Measurements from ENCODE around the gene ARHGEF10L. TPM values are rescaled to one million over a fixed set of nuclear protein-coding genes. Genes with fewer than 3 reads are reported as not detected.
"Not testable (repeated sequence)": the region's sequence is repeated elsewhere in the genome, so short reads cannot be mapped to it uniquely, and the experiment has no call there.

Gene ARHGEF10L
- total RNA-seq, 4 donors from 2014 or later: 38.5 to 73.8 (median 41.7) TPM

- peak in 1 of 2 donors; percentile 12 for DNase-seq (ENCODE audit: low spot score in 2 of 2)
- WGBS, 2 donors: 13 to 21% methylated on average over 5 of the region's 5 CpGs
- Histone ChIP-seq H3K36me3 (no peaks in the 10 kb centered on the region), H3K4me3 (no peak overlapping the region), H3K27me3 (peaks cover 0 to 24% of the 10 kb centered on the region in 2 donors), H3K4me1 (peaks cover 0 to 13% (median 3%) of the 10 kb centered on the region in 4 donors), H3K9me3 (no peaks in the 10 kb centered on the region), H3K27ac (no peak overlapping the region)
- TF ChIP-seq POLR2A (IDR thresholded peaks at IDR 0.05) (no peak), CTCF (IDR thresholded peaks at IDR 0.05) (no peak), EP300 (IDR thresholded peaks at IDR 0.05) (no peak)
Measured at GRCh38 chr1:17742583-17742982, 203.1 kb downstream of the ARHGEF10L start.

GRCh38 chr1:17743008-17743647 lies 203.6 kb downstream of the ARHGEF10L start:
- TF ChIP-seq EP300 (IDR thresholded peaks at IDR 0.05) (no peak), POLR2A (IDR thresholded peaks at IDR 0.05) (no peak), CTCF (IDR thresholded peaks at IDR 0.05) (no peak)
- peaks cover 0 to 13% (median 3%) of the 10 kb centered on the region in 4 donors for H3K4me1 ChIP-seq
- WGBS, 2 donors: 26 to 44% methylated on average over 11 of the region's 11 CpGs
- H3K4me3 ChIP-seq: no peak overlapping the region
- no peak overlapping the region for H3K27ac ChIP-seq
- DNase-seq (ENCODE audit: low spot score in 2 of 2): no peak
- no peaks in the 10 kb centered on the region for H3K36me3 ChIP-seq
- peaks cover 0 to 20% of the 10 kb centered on the region in 2 donors for H3K27me3 ChIP-seq
- no peaks in the 10 kb centered on the region for H3K9me3 ChIP-seq

GRCh38 chr1:17743925-17744324 lies 204.4 kb downstream of the ARHGEF10L start:
- Histone ChIP-seq H3K27me3 (peaks cover 0 to 18% of the 10 kb centered on the region in 2 donors), H3K36me3 (no peaks in the 10 kb centered on the region), H3K27ac (no peak overlapping the region), H3K4me3 (no peak overlapping the region), H3K9me3 (no peaks in the 10 kb centered on the region), H3K4me1 (peaks cover 0 to 13% (median 3%) of the 10 kb centered on the region in 4 donors)
- WGBS, 2 donors: 90 to 94% methylated on average over 3 of the region's 3 CpGs
- no peak for DNase-seq (ENCODE audit: low spot score in 2 of 2)
- TF ChIP-seq POLR2A (IDR thresholded peaks at IDR 0.05): no peak

GRCh38 chr1:17744666-17745478 lies 205.4 kb downstream of the ARHGEF10L start:
- TF ChIP-seq CTCF (IDR thresholded peaks at IDR 0.05): no peak
- Histone ChIP-seq H3K4me3 (no peak overlapping the region), H3K27ac (no peak overlapping the region), H3K27me3 (peaks cover 0 to 18% of the 10 kb centered on the region in 2 donors), H3K4me1 (peaks cover 0 to 13% (median 3%) of the 10 kb centered on the region in 4 donors), H3K36me3 (no peaks in the 10 kb centered on the region), H3K9me3 (no peaks in the 10 kb centered on the region)
- WGBS, 2 donors: 76 to 83% methylated on average over 11 of the region's 11 CpGs
- DNase-seq (ENCODE audit: low spot score in 2 of 2): no peak

- Histone ChIP-seq H3K4me1 (peaks cover 0 to 13% (median 3%) of the 10 kb centered on the region in 4 donors), H3K27me3 (peaks cover 0 to 18% of the 10 kb centered on the region in 2 donors), H3K9me3 (no peaks in the 10 kb centered on the region), H3K4me3 (no peak overlapping the region), H3K27ac (no peak overlapping the region), H3K36me3 (no peaks in the 10 kb centered on the region)
- WGBS, 2 donors: 72 to 93% methylated on average over 3 of the region's 3 CpGs
- TF ChIP-seq CTCF (IDR thresholded peaks at IDR 0.05) (no peak), EP300 (IDR thresholded peaks at IDR 0.05) (no peak), POLR2A (IDR thresholded peaks at IDR 0.05) (no peak)
- no peak for DNase-seq (ENCODE audit: low spot score in 2 of 2)
Measured at GRCh38 chr1:17745479-17745955, 206.0 kb downstream of the ARHGEF10L start.

GRCh38 chr1:17746281-17746680 lies 206.8 kb downstream of the ARHGEF10L start:
- WGBS, 2 donors: 74 to 75% methylated on average over 2 of the region's 2 CpGs
- not testable (repeated sequence) for H3K27ac ChIP-seq; DNase-seq (ENCODE audit: low spot score in 2 of 2); H3K9me3 ChIP-seq; H3K36me3 ChIP-seq; H3K4me3 ChIP-seq
- Histone ChIP-seq H3K4me1 (peaks cover 0 to 13% (median 3%) of the 10 kb centered on the region in 4 donors), H3K27me3 (peaks cover 0 to 15% of the 10 kb centered on the region in 2 donors)
